CD4-positive, CD25-positive, alpha-beta regulatory T cell (primary cell): ENCODE data around the gene ZNF19. TPM values are rescaled to one million over a fixed set of nuclear protein-coding genes. Genes with fewer than 3 reads are reported as not detected.

Source experiments
- ATAC-seq, 2 donors: fragments of 150-1000 bp; cut with Tn5 transposase; one replicate each; pipeline ENCODE4 v1.10.0; 2021; ENCODE audit warnings: low read depth in 2 of 2, moderate number of reproducible peaks in 2 of 2, moderate library complexity in 1 of 2
- DNase-seq, 3 donors: peaks; one replicate each; pipeline versions ENCODE4 v3.0.0 to v3.0.0-alpha.2; 2012 to 2022; ENCODE audit warnings: mixed read lengths in 1 of 3
- H3K27ac ChIP-seq: one replicate; pipeline ENCODE4 v1.7.0; 2013; ENCODE audit warnings: mild to moderate bottlenecking, low read length; ENCODE audit not compliant: insufficient read depth, poor library complexity, severe bottlenecking
- H3K27me3 ChIP-seq: one replicate; pipeline ENCODE4 v1.7.0; 2013; ENCODE audit warnings: low read length; ENCODE audit not compliant: control insufficient read depth, insufficient read depth
- H3K36me3 ChIP-seq: one replicate; pipeline ENCODE4 v1.7.0; 2013; ENCODE audit warnings: mild to moderate bottlenecking, low read length, moderate library complexity; ENCODE audit not compliant: control insufficient read depth, insufficient read depth
- H3K4me1 ChIP-seq: 2 replicates; pipeline ENCODE4 v1.7.0; 2013; ENCODE audit warnings: mild to moderate bottlenecking, low read length; ENCODE audit not compliant: insufficient read depth, control insufficient read depth, poor library complexity, severe bottlenecking
- H3K4me3 ChIP-seq: one replicate; pipeline ENCODE4 v1.7.0; 2013; ENCODE audit warnings: low read depth, mild to moderate bottlenecking, low read length, moderate library complexity
- H3K9me3 ChIP-seq, 2 experiments: 1 replicate in 1 of 2; 2 replicates in 1 of 2; pipeline ENCODE4 v1.7.0; 2013; ENCODE audit warnings: low read length in 2 of 2, mild to moderate bottlenecking in 1 of 2, moderate library complexity in 1 of 2; ENCODE audit not compliant: control insufficient read depth in 2 of 2
- H3K27ac Mint-ChIP-seq, 3 donors: one replicate each; pipeline ENCODE4 v1.8.0; 2020 to 2022; ENCODE audit warnings: mild to moderate bottlenecking in 3 of 3, mixed read lengths in 3 of 3, moderate library complexity in 2 of 3
- H3K27me3 Mint-ChIP-seq: one replicate; pipeline ENCODE4 v1.8.0; 2022; ENCODE audit warnings: mild to moderate bottlenecking, mixed read lengths
- H3K36me3 Mint-ChIP-seq: one replicate; pipeline ENCODE4 v1.8.0; 2020; ENCODE audit warnings: mixed read lengths
- H3K4me1 Mint-ChIP-seq, 4 donors: one replicate each; pipeline ENCODE4 v1.8.0; 2020 to 2022; ENCODE audit warnings: mixed read lengths in 4 of 4, mild to moderate bottlenecking in 1 of 4
- H3K4me3 Mint-ChIP-seq, 4 donors: one replicate each; pipeline ENCODE4 v1.8.0; 2020 to 2022; ENCODE audit warnings: mild to moderate bottlenecking in 4 of 4, mixed read lengths in 4 of 4, moderate library complexity in 3 of 4
- H3K9me3 Mint-ChIP-seq, 7 donors: one replicate each; pipeline ENCODE4 v1.8.0; 2020 to 2022; ENCODE audit warnings: mixed read lengths in 7 of 7, mild to moderate bottlenecking in 3 of 7, moderate library complexity in 2 of 7
- polyA plus RNA-seq, 4 donors: library from polyadenylated mRNA; unstranded; fragments of 300-500 nt; fragmentation: Illumina TruSeq; gene quantifications; one replicate each; pipeline ENCODE4 v1.2.3, GENCODE V29; 2021
- total RNA-seq: library from RNA; stranded (reverse); gene quantifications from one replicate; pipeline ENCODE4 v1.2.3, GENCODE V29; 2022

ZNF19 gene
- total and polyA plus RNA-seq, 5 donors from 2014 or later: 1.7 to 5.9 (median 2.8) TPM

GRCh38 chr16:71472931-71473330 is 16.2 kb downstream of the ZNF19 start:
- Mint-ChIP-seq H3K27me3 (no peaks in the 10 kb centered on the region), H3K9me3 (no peaks in the 10 kb centered on the region), H3K27ac (no peak overlapping the region), H3K36me3 (peaks cover 46% of the 10 kb centered on the region), H3K4me1 (no peaks in the 10 kb centered on the region), H3K4me3 (peak overlapping the region in 1 of 4 donors; percentile 45)
- peaks cover 21% of the 10 kb centered on the region for H3K36me3 ChIP-seq
- H3K27me3 ChIP-seq: no peaks in the 10 kb centered on the region
- H3K4me3 ChIP-seq: no peak overlapping the region
- H3K4me1 ChIP-seq: no peaks in the 10 kb centered on the region
- no peak overlapping the region for H3K27ac ChIP-seq
- DNase-seq (no peak), ATAC-seq (no peak)
- no peaks in the 10 kb centered on the region for H3K9me3 ChIP-seq

GRCh38 chr16:71472051-71472450 is 17.1 kb downstream of the ZNF19 start:
- Mint-ChIP-seq H3K27ac (no peak overlapping the region), H3K4me1 (no peaks in the 10 kb centered on the region), H3K27me3 (no peaks in the 10 kb centered on the region), H3K9me3 (no peaks in the 10 kb centered on the region), H3K36me3 (peaks cover 38% of the 10 kb centered on the region), H3K4me3 (no peak overlapping the region)
- no peak overlapping the region for H3K4me3 ChIP-seq
- H3K27ac ChIP-seq: no peak overlapping the region
- no peak for ATAC-seq
- no peaks in the 10 kb centered on the region for H3K27me3 ChIP-seq
- peaks cover 15% of the 10 kb centered on the region for H3K36me3 ChIP-seq
- H3K4me1 ChIP-seq: no peaks in the 10 kb centered on the region
- DNase-seq: no peak
- no peaks in the 10 kb centered on the region for H3K9me3 ChIP-seq

GRCh38 chr16:71467810-71468209 is 21.3 kb downstream of the ZNF19 start:
- Mint-ChIP-seq H3K27ac (peak overlapping the region in 1 of 3 donors; percentile 23), H3K4me3 (no peak overlapping the region), H3K27me3 (no peaks in the 10 kb centered on the region), H3K9me3 (no peaks in the 10 kb centered on the region), H3K36me3 (peaks cover 6% of the 10 kb centered on the region), H3K4me1 (peaks cover 0 to 7% (median 2%) of the 10 kb centered on the region in 4 donors)
- no peaks in the 10 kb centered on the region for H3K27me3 ChIP-seq
- no peaks in the 10 kb centered on the region for H3K36me3 ChIP-seq
- H3K9me3 ChIP-seq: no peaks in the 10 kb centered on the region
- H3K4me3 ChIP-seq: no peak overlapping the region
- DNase-seq (peak; percentile 17 to 45 (median 26)), ATAC-seq (no peak)
- H3K4me1 ChIP-seq: no peaks in the 10 kb centered on the region
- H3K27ac ChIP-seq: no peak overlapping the region

GRCh38 chr16:71464231-71464630 is 24.9 kb downstream of the ZNF19 start:
- Mint-ChIP-seq H3K27ac (no peak overlapping the region), H3K4me3 (peak overlapping the region in 1 of 4 donors; percentile 97), H3K36me3 (no peaks in the 10 kb centered on the region), H3K27me3 (no peaks in the 10 kb centered on the region), H3K4me1 (peaks cover 11 to 37% (median 21%) of the 10 kb centered on the region in 4 donors), H3K9me3 (no peaks in the 10 kb centered on the region)
- DNase-seq: no peak
- Histone ChIP-seq H3K4me3 (no peak overlapping the region), H3K36me3 (no peaks in the 10 kb centered on the region), H3K4me1 (peaks cover 20% of the 10 kb centered on the region), H3K27ac (no peak overlapping the region), H3K27me3 (no peaks in the 10 kb centered on the region), H3K9me3 (no peaks in the 10 kb centered on the region)
- ATAC-seq: no peak

- H3K36me3 ChIP-seq: no peaks in the 10 kb centered on the region
- peak within 1 kb of the TSS; percentile 85 for H3K4me3 ChIP-seq
- Mint-ChIP-seq H3K27me3 (no peaks in the 10 kb centered on the region), H3K36me3 (no peaks in the 10 kb centered on the region), H3K4me3 (peak within 1 kb of the TSS; percentile 96 to 97 (median 96)), H3K27ac (peak within 1 kb of the TSS; percentile 90 to 98 (median 92)), H3K9me3 (no peaks in the 10 kb centered on the region), H3K4me1 (peaks cover 15 to 38% (median 23%) of the 10 kb centered on the region in 4 donors)
- H3K27ac ChIP-seq: peak within 1 kb of the TSS; percentile 80
- H3K4me1 ChIP-seq: peaks cover 20% of the 10 kb centered on the region
- ATAC-seq (peak; percentile 93 to 98), DNase-seq (peak; percentile 71 to 84 (median 73))
- no peaks in the 10 kb centered on the region for H3K9me3 ChIP-seq
- H3K27me3 ChIP-seq: no peaks in the 10 kb centered on the region
Observed at GRCh38 chr16:71461686-71462648, 27.2 kb downstream of the ZNF19 start, which contains the start of gene ZNF23. TSS of gene ZNF23 (minus strand) at chr16:71462247. CDS start at chr16:71456796, 5,451 bp downstream.

- H3K27me3 ChIP-seq: no peaks in the 10 kb centered on the region
- H3K9me3 ChIP-seq: no peaks in the 10 kb centered on the region
- no peak overlapping the region for H3K27ac ChIP-seq
- no peak overlapping the region for H3K27ac Mint-ChIP-seq
- H3K27me3 Mint-ChIP-seq: no peaks in the 10 kb centered on the region
- peak overlapping the region; percentile 96 to 97 (median 96) for H3K4me3 Mint-ChIP-seq
- no peak for ATAC-seq
- no peak for DNase-seq
- H3K36me3 ChIP-seq: peaks cover 3% of the 10 kb centered on the region
- H3K4me3 ChIP-seq: peak overlapping the region; percentile 85
- H3K4me1 Mint-ChIP-seq: peaks cover 15 to 38% (median 23%) of the 10 kb centered on the region in 4 donors
- no peaks in the 10 kb centered on the region for H3K9me3 Mint-ChIP-seq
- peaks cover 20% of the 10 kb centered on the region for H3K4me1 ChIP-seq
- peaks cover 7% of the 10 kb centered on the region for H3K36me3 Mint-ChIP-seq
Observed at GRCh38 chr16:71460941-71461340, 28.2 kb downstream of the ZNF19 start.

GRCh38 chr16:71460236-71460635 is 28.9 kb downstream of the ZNF19 start:
- H3K36me3 Mint-ChIP-seq: peaks cover 9% of the 10 kb centered on the region
- H3K4me3 Mint-ChIP-seq: peak overlapping the region in 3 of 4 donors; percentile 31 to 96 (median 78)
- peaks cover 8% of the 10 kb centered on the region for H3K36me3 ChIP-seq
- H3K27ac Mint-ChIP-seq: peak overlapping the region in 1 of 3 donors; percentile 20
- H3K9me3 ChIP-seq: no peaks in the 10 kb centered on the region
- H3K4me3 ChIP-seq: no peak overlapping the region
- ATAC-seq: no peak
- peaks cover 20% of the 10 kb centered on the region for H3K4me1 ChIP-seq
- no peaks in the 10 kb centered on the region for H3K27me3 Mint-ChIP-seq
- no peaks in the 10 kb centered on the region for H3K27me3 ChIP-seq
- H3K9me3 Mint-ChIP-seq: peaks cover 0 to under 1% (median 0%) of the 10 kb centered on the region in 7 donors
- no peak overlapping the region for H3K27ac ChIP-seq
- DNase-seq: no peak
- H3K4me1 Mint-ChIP-seq: peaks cover 15 to 38% (median 23%) of the 10 kb centered on the region in 4 donors
